Activated naive CD4-positive, alpha-beta T cell treated with anti-CD3 and anti-CD28 coated beads for 36 hours (primary cell): ENCODE results near the gene DMAC2. TPM values are rescaled to one million over a fixed set of nuclear protein-coding genes. Genes with fewer than 3 reads are reported as not detected.
"Not testable (repeated sequence)": the region's sequence is repeated elsewhere in the genome, so short reads cannot be mapped to it uniquely, and the experiment has no call there.

Source experiments
- CTCF ChIA-PET: fragments of 350-600 bp; sonication (Branson Sonifier 250); formaldehyde crosslinking; loops from one replicate; lab custom pipeline; 2021; ENCODE audit warnings: antibody characterized with exemption; lab: Charles Lee
- DNase-seq: peaks from one replicate; pipeline ENCODE4 v3.0.0-alpha.2; 2020
- H3K27ac Mint-ChIP-seq: one replicate; pipeline ENCODE4 v1.8.0; 2021; ENCODE audit warnings: mild to moderate bottlenecking, mixed read lengths
- H3K27me3 Mint-ChIP-seq: one replicate; pipeline ENCODE4 v1.8.0; 2021; ENCODE audit warnings: low read depth, mixed read lengths
- H3K36me3 Mint-ChIP-seq: one replicate; pipeline ENCODE4 v1.8.0; 2021; ENCODE audit warnings: low read depth, mixed read lengths
- H3K4me1 Mint-ChIP-seq: one replicate; pipeline ENCODE4 v1.8.0; 2021; ENCODE audit warnings: low read depth, mixed read lengths
- H3K4me3 Mint-ChIP-seq: one replicate; pipeline ENCODE4 v1.8.0; 2021; ENCODE audit warnings: mild to moderate bottlenecking, moderate library complexity, mixed read lengths
- H3K9me3 Mint-ChIP-seq: one replicate; pipeline ENCODE4 v1.8.0; 2021; ENCODE audit warnings: mixed read lengths
- intact Hi-C: fragments of 100-400 bp; cut with micrococcal nuclease; formaldehyde crosslinking; loops from one replicate; pipeline ENCODE4 v1.15.1; 2023
- total RNA-seq, 2 experiments: library from RNA; stranded (reverse); gene quantifications; one replicate each; pipeline ENCODE4 v1.2.3, GENCODE V29; 2021

Gene DMAC2
- total RNA-seq, 2 experiments from 2014 or later: 51.5 to 53.8 TPM

DNA sequence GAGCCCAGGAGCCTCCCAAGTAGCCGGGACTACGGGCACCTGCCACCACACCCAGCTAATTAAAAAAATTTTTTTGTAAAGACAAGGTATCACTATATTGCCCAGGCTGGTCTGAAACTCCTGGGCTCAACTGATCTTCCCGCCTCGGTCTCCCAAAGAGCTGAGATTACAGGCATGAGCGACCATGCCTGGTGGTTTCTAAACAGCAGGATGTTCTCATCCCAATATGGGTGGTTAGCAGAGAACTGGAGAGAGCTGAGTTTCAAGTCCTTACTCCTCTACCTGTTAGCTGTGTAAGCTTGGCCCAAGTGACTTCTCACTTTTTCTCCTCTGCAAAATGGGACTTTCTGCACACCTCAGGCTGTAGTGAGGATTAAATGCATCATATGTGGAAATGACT is 55.4 kb downstream of the DMAC2 start:
- H3K36me3 Mint-ChIP-seq: peaks cover 1% of the 10 kb centered on the region

DNA sequence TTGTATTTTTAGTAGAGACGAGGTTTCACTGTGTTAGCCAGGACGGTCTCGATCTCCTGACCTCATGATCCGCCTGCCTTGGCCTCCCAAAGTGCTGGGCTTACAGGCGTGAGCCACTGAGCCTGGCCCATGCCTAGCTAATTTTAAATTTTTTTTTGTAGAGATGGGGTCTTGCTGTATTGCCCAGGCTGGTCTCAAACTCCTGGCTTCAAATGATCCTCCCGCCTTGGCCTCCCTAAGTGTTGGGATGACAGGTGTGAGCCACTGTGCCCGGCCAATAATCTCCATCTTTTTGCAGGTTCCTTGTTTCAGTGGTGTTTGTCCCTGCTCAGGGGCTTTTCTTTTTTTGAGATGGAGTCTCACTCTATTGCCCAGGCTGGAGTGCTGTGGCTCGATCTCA is 58.2 kb downstream of the DMAC2 start:
- H3K27ac Mint-ChIP-seq, H3K9me3 Mint-ChIP-seq, H3K27me3 Mint-ChIP-seq, DNase-seq, H3K36me3 Mint-ChIP-seq, H3K4me3 Mint-ChIP-seq, intact Hi-C loops, H3K4me1 Mint-ChIP-seq: not testable (repeated sequence)
- CTCF ChIA-PET: interaction anchor here (0.6 to 1.0 kb wide), 3 partner anchors 11 to 494 kb away, joined by 3 to 5 read pairs (median 3); no protein-coding TSS in a partner anchor

More for the DNA sequence above, 55.4 kb downstream of the DMAC2 start:
- H3K9me3 Mint-ChIP-seq: no peaks in the 10 kb centered on the region
- no peak for DNase-seq
- H3K27me3 Mint-ChIP-seq: no peaks in the 10 kb centered on the region
- no peak overlapping the region for H3K4me3 Mint-ChIP-seq
- H3K4me1 Mint-ChIP-seq: no peaks in the 10 kb centered on the region
- CTCF ChIA-PET: no interaction called here
- H3K27ac Mint-ChIP-seq: no peak overlapping the region
- intact Hi-C loops: no loop called here

Other genes with a start within 250 kb of the DMAC2 start
- gene CYP2S1, start 246.7 kb downstream of the DMAC2 start, total RNA-seq: 1 to 10 TPM in 1 of 2 experiments, under 1 TPM in 1; 0.79 to 1.9 TPM
- gene AXL, start 220.7 kb downstream of the DMAC2 start, total RNA-seq: under 1 TPM in 1 of 2 experiments, not detected in 1; 0.10 TPM
- gene HNRNPUL1, start 175.5 kb downstream of the DMAC2 start, total RNA-seq: 100 to 1,000 TPM; 298 to 301 TPM
- gene CCDC97, start 129.7 kb downstream of the DMAC2 start, total RNA-seq: 10 to 100 TPM; 14.9 to 15.8 TPM
- 10 to 100 TPM; 94.4 to 95.6 TPM for gene TGFB1, start 86.0 kb downstream of the DMAC2 start, total RNA-seq
- gene B9D2, start 75.8 kb downstream of the DMAC2 start, total RNA-seq: 1 to 10 TPM; 3.5 to 4.1 TPM
- gene TMEM91, start 63.4 kb downstream of the DMAC2 start, total RNA-seq: 1 to 10 TPM; 5.6 to 5.7 TPM
- gene EXOSC5, start 42.6 kb downstream of the DMAC2 start, total RNA-seq: 10 to 100 TPM; 47.5 to 51.7 TPM
- 10 to 100 TPM; 18.2 to 21.7 TPM for gene BCKDHA, start 42.1 kb downstream of the DMAC2 start, total RNA-seq
- under 1 TPM in 1 of 2 experiments, not detected in 1; 0.29 TPM for gene B3GNT8, start 12.5 kb downstream of the DMAC2 start, total RNA-seq
- not detected for gene ERICH4, start 3.2 kb upstream of the DMAC2 start, total RNA-seq
- 10 to 100 TPM; 32.2 to 33.6 TPM for gene CEACAM21, start 136.3 kb upstream of the DMAC2 start, total RNA-seq
- gene CEACAM4, start 187.2 kb upstream of the DMAC2 start, total RNA-seq: not detected
- not detected for gene CEACAM7, start 248.4 kb upstream of the DMAC2 start, total RNA-seq